Ascending aorta (tissue), 2 donors: ENCODE measurements around the gene FAM3B. TPM values are rescaled to one million over a fixed set of nuclear protein-coding genes. Genes with fewer than 3 reads are reported as not detected.

Source experiments
- DNase-seq, 2 donors: peaks; one replicate each; pipeline ENCODE4 v3.0.0-alpha.2; 2019; ENCODE audit warnings: low spot score in 2 of 2
- H3K27ac ChIP-seq, 2 donors: fragments of 200-600 bp; sonication (generic); one replicate each; pipeline ENCODE4 v1.5.1; 2016 to 2017; ENCODE audit warnings: mild to moderate bottlenecking in 1 of 2
- H3K27me3 ChIP-seq: fragments of 200-600 bp; sonication (generic); one replicate; pipeline ENCODE4 v1.5.1; 2017
- H3K36me3 ChIP-seq, 2 donors: fragments of 200-600 bp; sonication (generic); one replicate each; pipeline ENCODE4 v1.5.1; 2016
- H3K4me1 ChIP-seq, 2 donors: fragments of 200-600 bp; sonication (generic); one replicate each; pipeline ENCODE4 v1.5.1; 2016 to 2017; ENCODE audit warnings: mild to moderate bottlenecking in 1 of 2
- H3K4me3 ChIP-seq, 2 donors: fragments of 200-600 bp; sonication (generic); one replicate each; pipeline ENCODE4 v1.5.1; 2016 to 2017; ENCODE audit warnings: mild to moderate bottlenecking in 1 of 2
- H3K9me3 ChIP-seq, 2 donors: fragments of 200-600 bp; sonication (generic); one replicate each; pipeline ENCODE4 v1.5.1; 2016
- intact Hi-C: fragments of 100-400 bp; cut with DNase I; formaldehyde crosslinking; loops from one replicate; pipeline ENCODE4 v1.15.1; 2023
- total RNA-seq: library from RNA; depleted of rRNA; stranded (reverse); fragments of >200 nt; gene quantifications from one replicate; pipeline ENCODE4 v1.1.0, GENCODE V29; 2016
- TF ChIP-seq, protein P1 (sequence below), 3 experiments: fragments of 200-600 bp in 2 of 3; fragments of 450-650 bp in 1 of 3; sonication (generic) in 2 of 3; IDR thresholded peaks; one replicate each; pipeline ENCODE4 v1.5.1; 2016 to 2019; ENCODE audit warnings: antibody characterized with exemption in 3 of 3, mild to moderate bottlenecking in 1 of 3, moderate library complexity in 1 of 3

FAM3B gene
- total RNA-seq, 1 donor from 2014 or later: not detected

DNA sequence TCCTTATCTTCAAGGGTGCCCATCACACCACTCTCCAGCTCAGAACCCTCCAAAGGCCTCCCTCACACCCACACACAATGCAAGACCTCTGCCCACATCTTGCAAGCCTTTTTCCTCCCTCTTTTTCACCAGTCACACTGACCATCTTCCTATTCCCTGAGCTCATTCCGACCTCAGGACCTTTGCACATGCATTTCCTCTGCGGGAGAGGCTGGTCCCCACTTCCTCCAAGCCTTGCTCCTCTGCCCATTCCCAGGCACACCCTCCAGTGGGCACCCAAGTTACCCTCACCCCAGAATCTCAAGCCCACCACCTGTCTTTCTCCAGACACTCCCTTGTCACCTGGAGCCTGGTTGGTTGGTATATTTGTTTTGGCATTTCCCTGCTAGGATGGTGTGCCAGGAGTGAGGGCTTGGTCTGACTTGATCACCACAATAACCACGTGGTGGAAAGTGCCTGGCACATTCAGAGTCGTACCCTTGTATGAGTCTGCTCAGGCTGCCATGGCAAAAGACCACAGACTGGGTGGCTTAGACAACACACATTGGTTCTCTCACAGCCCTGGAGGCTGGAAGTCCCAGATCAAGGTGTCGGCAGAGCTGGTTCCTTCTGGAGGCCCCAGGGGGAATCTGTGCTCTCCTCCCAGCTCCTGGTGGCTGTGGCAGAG, 58.4 kb downstream of the FAM3B start:
- H3K27me3 ChIP-seq: no peaks in the 10 kb centered on the region
- H3K27ac ChIP-seq: no peak overlapping the region
- TF ChIP-seq, protein P1, sequence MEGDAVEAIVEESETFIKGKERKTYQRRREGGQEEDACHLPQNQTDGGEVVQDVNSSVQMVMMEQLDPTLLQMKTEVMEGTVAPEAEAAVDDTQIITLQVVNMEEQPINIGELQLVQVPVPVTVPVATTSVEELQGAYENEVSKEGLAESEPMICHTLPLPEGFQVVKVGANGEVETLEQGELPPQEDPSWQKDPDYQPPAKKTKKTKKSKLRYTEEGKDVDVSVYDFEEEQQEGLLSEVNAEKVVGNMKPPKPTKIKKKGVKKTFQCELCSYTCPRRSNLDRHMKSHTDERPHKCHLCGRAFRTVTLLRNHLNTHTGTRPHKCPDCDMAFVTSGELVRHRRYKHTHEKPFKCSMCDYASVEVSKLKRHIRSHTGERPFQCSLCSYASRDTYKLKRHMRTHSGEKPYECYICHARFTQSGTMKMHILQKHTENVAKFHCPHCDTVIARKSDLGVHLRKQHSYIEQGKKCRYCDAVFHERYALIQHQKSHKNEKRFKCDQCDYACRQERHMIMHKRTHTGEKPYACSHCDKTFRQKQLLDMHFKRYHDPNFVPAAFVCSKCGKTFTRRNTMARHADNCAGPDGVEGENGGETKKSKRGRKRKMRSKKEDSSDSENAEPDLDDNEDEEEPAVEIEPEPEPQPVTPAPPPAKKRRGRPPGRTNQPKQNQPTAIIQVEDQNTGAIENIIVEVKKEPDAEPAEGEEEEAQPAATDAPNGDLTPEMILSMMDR (IDR thresholded peaks at IDR 0.05): no peak
- no peaks in the 10 kb centered on the region for H3K9me3 ChIP-seq
- H3K36me3 ChIP-seq: no peaks in the 10 kb centered on the region
- no peaks in the 10 kb centered on the region for H3K4me1 ChIP-seq
- H3K4me3 ChIP-seq: no peak overlapping the region
- intact Hi-C loops: no loop called here
- no peak for DNase-seq

- no peak for DNase-seq
- H3K4me1 ChIP-seq: no peaks in the 10 kb centered on the region
- no peaks in the 10 kb centered on the region for H3K36me3 ChIP-seq
- no peak overlapping the region for H3K27ac ChIP-seq
- H3K4me3 ChIP-seq: no peak overlapping the region
- intact Hi-C loops: no loop called here
- H3K9me3 ChIP-seq: no peaks in the 10 kb centered on the region
- no peaks in the 10 kb centered on the region for H3K27me3 ChIP-seq
- TF ChIP-seq, protein P1 (IDR thresholded peaks at IDR 0.05): no peak
Measured at GRCh38 chr21:41375875-41376274, 59.3 kb downstream of the FAM3B start.

- Histone ChIP-seq H3K9me3 (no peaks in the 10 kb centered on the region), H3K36me3 (no peaks in the 10 kb centered on the region), H3K27me3 (no peaks in the 10 kb centered on the region), H3K4me3 (no peak overlapping the region), H3K27ac (no peak overlapping the region), H3K4me1 (no peaks in the 10 kb centered on the region)
- TF ChIP-seq, protein P1 (IDR thresholded peaks at IDR 0.05): no peak
- intact Hi-C loops: no loop called here
- no peak for DNase-seq
Measured at GRCh38 chr21:41377715-41378114, 61.1 kb downstream of the FAM3B start.

GRCh38 chr21:41378849-41379248, 62.2 kb downstream of the FAM3B start:
- Histone ChIP-seq H3K9me3 (no peaks in the 10 kb centered on the region), H3K27ac (no peak overlapping the region), H3K4me1 (no peaks in the 10 kb centered on the region), H3K27me3 (no peaks in the 10 kb centered on the region), H3K4me3 (no peak overlapping the region), H3K36me3 (no peaks in the 10 kb centered on the region)
- TF ChIP-seq, protein P1 (IDR thresholded peaks at IDR 0.05): no peak
- intact Hi-C loops: no loop called here
- DNase-seq: no peak

DNA sequence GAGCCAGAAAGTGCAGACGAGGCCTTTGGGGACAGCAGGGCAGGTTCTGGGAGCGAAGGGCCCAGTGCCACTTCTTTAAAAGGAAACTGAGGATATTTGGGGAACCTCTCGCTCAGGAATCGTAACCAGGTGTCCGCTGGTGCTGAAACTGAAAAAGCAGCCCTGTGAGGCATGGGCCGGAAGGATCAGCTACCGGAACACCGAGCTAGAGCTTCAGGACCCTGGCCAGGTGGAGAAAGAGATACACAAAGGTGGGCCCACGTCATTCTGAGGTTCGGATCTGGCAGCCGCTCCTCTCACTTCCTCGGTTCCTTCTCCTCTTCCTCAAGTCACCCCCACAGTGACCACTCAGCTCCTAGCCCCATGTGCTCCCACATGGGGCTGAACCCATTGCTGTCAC, 63.3 kb downstream of the FAM3B start:
- Histone ChIP-seq H3K27me3 (no peaks in the 10 kb centered on the region), H3K27ac (no peak overlapping the region), H3K9me3 (no peaks in the 10 kb centered on the region), H3K4me3 (no peak overlapping the region), H3K36me3 (no peaks in the 10 kb centered on the region), H3K4me1 (no peaks in the 10 kb centered on the region)
- DNase-seq: no peak
- intact Hi-C loops: no loop called here
- TF ChIP-seq, protein P1 (IDR thresholded peaks at IDR 0.05): no peak

- intact Hi-C loops: no loop called here
- Histone ChIP-seq H3K27me3 (no peaks in the 10 kb centered on the region), H3K4me3 (no peak overlapping the region), H3K4me1 (no peaks in the 10 kb centered on the region), H3K27ac (no peak overlapping the region), H3K9me3 (no peaks in the 10 kb centered on the region), H3K36me3 (no peaks in the 10 kb centered on the region)
- TF ChIP-seq, protein P1 (IDR thresholded peaks at IDR 0.05): no peak
- DNase-seq: no peak
Measured at GRCh38 chr21:41381731-41382130, 65.1 kb downstream of the FAM3B start.
